HG02678 (cell line): Measurements from ENCODE around the gene CLIC1.

Experiments
- ATAC-seq: cut with Tn5 transposase; IDR thresholded peaks from one replicate; pipeline ENCODE4 v1.9.1; 2021; ENCODE audit warnings: mild to moderate bottlenecking, moderate library complexity; ENCODE audit not compliant: unreplicated experiment

The CLIC1 gene

DNA sequence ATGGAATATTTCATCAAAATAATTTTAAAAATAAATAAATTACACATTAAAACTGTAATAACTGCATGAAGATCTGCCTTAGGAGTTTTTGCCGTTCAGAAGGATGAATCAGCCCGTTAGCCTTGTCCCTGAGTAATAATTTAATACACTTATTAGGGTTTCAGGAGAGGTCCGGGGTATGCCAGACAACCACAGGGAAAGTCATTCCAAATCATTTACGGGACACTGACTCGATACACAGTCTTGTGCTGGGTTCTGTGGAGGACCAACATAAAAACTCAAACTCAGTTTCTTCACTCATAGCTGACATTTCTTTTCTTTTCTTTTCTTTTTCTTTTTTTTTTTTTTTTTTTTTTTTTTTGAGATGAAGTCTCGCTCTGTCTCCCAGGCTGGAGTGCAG, 30.4 kb downstream of the CLIC1 start:
- no peak for ATAC-seq

DNA sequence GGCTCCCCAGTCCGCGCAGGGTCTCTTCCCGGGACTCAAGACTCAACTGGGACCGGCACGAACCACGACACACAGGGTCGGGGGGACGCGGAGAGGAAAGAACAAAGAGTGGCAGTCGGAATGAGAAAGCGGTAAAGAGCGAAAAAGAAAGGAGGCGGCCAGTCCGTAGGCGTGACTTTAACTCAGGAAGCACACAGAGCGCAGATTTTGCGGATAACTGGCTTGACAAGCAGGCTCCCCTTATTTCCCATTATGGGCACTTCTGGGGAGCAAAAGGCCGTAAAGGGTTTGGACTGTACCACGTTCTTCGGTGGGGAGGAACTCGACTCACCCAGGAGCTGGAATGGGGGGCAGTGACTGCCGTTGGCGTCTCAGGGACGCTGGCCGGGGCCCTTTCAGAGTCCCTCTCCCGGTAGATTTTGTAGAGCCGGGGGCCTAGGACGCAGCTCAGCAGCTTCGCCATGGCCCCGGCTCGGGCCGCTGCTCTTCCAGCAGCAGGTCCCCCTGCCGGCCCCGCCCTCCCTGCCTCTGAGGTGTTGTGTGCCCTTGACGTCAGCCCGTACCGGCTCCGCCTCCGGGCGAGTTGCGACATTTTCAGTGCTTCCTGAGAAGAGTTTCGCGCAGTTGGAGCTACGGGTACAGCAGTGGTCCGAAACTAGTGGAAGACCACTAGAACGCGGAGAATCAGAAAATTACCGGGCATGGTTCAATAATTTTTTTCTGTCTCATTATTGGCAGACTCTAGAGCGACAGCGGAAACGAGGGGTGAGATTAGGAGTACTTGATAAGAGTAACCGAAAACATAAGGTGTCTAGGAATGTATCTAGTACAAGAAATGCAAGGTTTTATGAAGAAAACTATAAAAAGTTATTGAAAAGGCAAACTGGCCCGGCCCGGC, 33.3 kb downstream of the CLIC1 start, which contains the start of gene ABHD16A:
Gene ABHD16A, minus strand, starts transcription at position 506 of the 898 bp plus-strand sequence. Its CDS starts 43 bp downstream, at position 463.
- peak; percentile 88 for ATAC-seq

DNA sequence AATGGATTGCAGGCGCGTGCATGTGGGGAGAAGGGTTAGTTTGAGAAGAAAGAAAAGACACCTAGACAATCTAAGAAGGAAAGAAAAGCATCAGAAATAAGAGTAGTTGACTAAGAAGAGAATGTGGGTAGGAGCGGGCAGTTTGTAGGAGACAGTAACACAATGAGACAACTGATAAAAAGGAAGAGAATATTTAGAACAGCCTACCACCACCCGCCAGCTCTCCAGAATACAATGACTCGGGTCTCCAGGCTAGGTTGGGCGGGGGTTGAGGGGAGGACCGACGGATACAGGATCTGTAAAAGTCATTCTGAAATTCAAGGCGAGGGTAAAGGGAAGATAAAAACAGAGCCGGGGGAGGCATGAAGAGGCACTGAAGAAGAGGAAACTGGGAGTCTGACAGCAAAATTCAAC, 33.9 kb downstream of the CLIC1 start:
- ATAC-seq: no peak

DNA sequence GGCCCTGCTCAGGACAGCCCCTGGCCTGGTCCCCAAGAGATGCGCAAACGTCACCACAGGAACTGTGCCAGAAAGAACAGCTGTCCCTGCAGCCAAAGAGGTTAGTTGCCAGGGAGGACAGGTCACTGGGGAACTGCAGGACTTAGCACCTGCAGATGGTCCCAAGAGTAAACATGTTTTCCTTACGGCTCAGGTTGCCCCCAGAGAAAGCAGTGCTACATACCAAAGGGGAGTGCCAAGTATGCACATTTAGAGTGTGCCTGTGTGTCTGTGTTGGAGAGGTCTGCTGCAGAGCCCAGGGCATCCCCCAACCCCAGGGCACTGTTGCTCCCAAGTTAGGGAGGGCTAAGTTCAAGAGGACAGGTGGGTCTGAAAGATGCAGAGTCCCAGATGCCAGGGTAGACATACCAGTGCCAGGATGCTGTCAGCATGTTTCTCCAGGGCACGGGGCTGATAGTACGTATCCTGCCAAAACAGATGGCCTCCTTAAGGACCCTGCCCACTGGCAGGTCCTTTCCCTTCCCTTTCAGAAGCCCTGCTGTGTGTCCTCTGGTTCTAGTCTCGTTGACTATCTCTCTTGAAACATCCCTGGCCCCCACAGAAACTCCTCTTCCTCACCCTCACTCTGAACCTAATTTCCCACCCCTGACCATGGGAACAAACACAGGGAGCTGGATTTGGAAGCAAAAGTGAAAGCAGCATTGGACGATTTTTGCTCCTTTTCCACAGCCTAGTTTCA, 34.5 kb downstream of the CLIC1 start:
- ATAC-seq: no peak

DNA sequence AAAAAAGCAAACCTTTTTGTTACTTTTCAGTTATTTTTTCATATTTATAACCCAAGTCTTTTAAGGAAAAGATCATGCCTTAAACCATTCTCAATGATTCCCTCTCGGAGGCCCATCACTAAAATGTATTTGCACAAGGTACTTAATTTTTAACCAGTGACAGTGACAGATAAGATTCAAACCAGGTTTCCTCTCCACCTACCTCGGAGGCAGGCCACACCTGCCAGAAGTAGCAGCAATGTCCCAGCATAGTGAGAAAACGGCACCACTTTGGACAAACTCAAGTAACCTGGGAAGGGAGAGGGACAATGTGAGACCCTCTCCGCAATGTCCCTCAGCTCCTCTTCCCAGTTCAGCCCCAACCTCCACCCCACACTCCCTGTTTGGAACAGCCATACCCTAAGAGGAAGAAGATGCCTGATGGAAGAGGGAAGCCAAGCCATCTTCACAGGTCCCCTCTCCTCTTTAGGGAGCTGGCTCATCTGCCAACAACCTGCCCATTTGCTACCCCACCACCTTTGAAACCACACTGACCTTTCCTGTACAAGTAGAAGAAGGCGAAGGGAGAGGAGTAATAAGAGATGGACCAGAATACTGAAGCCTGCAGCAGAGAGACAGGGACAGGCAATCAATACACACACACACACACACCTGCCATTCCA, 35.5 kb downstream of the CLIC1 start:
- no peak for ATAC-seq

DNA sequence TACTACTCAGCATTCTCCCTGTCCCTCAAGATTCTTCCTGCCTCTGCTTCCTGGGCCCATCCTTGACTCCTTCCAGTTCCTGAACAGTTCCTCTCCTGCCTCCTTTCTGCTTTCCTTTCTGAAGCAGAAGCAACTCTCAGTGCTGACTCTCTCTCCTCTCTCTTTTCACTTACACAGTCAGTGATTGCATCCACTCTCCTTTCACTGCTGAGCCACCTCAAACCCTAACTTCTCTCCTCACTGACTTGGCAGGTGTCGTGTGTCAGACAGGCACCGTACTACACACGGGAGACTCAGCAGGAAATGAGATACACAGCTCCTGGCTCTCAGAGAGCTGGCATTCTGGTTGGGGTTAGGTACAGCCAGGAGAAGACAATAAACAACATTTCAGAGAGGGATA, 38.8 kb downstream of the CLIC1 start:
- no peak for ATAC-seq

DNA sequence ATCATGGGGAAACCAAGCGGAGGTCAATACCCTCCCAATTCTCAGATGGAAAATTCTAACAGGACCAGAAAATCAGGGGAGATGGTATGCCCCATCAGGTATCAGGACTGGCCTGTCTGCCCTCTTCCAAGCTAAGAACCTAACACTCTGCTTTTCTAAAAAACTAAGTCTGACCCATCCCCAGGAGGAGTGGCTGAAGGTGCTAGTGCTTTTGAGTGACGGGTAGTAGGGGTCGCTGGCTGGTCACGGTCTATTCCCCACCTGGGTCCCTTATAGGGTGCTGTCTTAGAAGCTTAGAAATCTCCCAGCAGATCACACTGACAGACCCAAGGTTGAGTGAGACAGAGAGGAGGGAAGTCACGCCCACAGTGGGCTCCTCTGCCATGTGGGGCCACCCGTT, 42.8 kb downstream of the CLIC1 start:
- ATAC-seq: no peak

DNA sequence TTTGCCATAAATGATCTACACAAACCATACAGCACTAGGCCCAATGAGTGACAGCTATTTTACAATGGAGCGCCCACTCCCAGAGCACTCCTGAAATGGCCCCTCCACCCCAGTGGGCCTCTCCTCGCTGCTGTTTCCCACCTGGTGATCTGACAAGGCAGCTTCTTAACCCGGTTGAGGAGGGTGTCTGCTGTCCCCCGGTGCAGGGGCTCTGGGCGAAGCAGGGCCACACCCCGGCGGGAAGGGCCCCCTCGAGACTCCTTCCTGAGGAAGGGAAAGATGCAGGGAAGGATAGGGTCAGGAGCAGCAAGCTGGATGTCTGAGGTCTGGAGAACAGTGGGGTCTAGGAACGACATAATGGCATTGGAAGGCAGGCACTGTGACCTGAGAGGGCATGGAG, 43.4 kb downstream of the CLIC1 start:
- ATAC-seq: no peak

DNA sequence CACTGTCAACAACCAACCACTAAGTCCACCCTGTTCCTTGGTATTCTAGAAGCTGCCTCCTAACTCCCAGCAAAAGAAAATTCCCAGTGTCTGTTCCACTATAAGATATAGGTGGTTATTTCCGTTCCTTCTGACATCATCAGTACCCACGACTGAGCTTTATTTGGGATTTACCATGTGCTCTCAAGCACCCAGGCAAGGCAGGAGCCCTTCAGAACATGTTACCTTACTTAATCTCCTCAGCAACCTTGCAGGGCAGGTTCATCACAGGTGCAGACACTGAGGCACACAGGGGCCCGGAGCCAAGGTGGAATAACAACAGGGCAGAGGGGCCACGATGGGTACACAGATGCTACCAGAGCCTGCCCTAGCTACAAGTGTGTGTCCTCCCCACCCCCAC, 44.0 kb downstream of the CLIC1 start:
- ATAC-seq: no peak

DNA sequence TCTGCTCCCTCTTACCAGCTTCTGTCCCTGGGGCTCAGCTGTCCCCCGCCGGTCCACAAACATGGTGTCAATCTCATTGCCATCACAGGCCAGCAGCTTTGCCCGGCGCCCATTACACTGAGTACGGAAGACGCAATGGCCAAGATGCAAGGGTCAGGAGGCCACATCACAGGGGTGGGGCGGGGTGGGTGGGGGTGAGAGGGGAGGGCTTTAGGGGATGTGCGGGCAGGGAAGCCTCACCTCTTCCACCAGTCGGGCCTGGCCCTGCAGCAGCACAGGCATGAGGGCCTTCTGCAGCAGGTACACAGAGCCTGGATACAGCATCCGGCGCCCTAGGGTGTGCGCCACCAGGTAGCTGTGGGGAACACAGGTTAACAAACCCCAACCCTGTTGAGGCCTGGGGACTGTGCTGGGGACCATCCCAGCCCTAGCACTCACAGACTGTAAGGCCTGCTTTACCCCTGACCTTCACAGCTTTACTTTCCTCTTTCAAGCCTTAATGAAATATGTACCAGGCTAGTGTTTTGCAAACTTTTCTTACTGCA, 44.7 kb downstream of the CLIC1 start:
- ATAC-seq: no peak

DNA sequence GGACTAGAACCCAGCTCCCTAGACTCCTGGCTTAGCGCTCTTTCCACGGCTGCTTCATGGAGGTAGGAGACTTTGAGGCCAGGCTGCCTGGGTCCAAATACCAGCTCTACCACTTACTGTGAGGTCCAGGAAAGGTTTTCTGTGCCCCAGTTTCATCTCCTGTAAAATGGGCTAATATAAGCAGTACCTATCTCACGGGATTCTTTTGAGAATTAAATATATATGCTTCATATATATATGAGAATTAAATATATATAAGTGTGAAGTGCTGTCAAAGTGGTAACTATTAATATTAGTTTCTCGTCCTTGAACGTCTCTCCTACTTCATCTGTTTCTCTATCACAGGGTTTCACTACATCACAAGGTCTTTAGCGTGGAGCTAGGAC, 45.3 kb downstream of the CLIC1 start:
- no peak for ATAC-seq

DNA sequence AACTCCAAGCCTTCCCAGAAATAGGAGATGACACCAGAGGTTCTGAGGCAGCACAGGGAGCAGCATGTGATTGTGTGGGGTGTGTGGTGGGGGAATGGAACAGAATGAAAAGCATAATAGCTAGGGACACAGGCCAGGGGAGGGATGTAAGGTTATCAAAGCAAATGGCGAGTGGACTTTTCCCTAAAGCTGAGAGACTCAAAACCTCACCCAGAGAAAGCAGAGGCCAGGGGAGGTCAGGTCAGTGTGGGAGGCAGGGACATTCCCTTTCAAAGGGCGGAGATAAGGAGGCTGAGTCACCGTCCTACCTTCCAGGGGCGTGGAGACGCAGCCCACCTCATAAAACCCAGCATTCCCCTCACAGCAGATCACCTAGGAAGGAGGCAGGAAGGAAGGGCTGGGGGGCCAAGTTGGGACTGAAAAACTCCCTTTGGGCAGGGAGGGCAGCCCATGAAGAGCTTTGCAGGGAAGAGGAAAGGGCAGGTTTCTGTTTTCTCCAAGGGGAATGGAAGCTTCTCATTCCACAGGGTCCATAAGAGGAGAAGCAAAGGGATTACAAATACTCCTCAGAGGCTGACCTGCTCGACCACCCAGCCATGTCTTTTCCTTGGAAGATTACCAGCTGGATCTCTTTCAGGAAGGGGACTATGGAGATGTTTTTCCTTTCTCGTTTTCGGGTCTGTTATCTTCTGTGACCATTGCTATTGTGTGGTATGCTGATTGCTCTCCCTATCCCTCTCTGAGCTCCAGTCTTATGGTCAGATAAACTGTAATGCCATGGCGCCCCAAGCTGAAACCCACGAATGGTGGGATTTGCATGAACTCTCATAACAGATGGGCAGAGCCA, 45.9 kb downstream of the CLIC1 start:
- no peak for ATAC-seq

DNA sequence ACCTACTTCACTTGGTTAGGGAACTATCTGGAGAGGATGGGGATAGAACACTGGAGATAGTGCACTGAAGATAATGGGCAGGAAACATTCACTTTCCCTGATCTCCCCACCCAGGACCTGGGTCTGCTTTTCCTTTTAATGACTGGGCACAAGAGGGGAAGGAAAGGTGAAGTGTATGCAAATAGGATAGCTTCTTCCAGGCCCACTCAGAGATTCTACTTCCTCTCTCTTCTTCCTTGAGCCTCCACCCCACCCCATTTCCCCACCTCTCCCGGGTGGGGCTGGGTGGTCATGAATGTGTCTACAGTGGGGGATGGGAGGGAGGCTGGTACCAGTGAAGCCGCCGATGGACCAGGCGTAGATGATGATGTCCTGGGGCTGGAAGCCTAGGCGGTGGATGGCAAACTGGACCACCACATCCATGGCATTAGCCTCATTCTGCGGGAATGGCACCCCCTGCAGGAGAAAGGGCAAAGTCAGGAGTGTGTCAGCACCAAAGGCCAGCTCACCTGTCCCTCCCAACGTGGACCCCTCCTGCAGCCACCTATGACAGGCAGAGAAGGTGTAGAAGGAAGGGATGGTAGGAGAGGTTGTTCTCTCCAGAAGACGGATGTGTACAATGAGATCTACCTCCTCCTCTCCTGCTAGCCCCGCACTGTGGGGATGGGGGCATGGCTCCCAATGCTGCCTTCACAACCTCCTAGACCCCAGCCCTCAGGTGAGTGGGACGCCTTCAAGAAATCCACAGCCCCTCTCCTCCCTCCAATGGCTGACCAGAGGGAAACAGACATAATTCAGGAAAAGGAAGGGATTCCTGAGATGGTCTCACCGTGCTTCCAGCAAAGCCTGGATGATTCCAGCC, 46.9 kb downstream of the CLIC1 start:
- ATAC-seq: no peak

DNA sequence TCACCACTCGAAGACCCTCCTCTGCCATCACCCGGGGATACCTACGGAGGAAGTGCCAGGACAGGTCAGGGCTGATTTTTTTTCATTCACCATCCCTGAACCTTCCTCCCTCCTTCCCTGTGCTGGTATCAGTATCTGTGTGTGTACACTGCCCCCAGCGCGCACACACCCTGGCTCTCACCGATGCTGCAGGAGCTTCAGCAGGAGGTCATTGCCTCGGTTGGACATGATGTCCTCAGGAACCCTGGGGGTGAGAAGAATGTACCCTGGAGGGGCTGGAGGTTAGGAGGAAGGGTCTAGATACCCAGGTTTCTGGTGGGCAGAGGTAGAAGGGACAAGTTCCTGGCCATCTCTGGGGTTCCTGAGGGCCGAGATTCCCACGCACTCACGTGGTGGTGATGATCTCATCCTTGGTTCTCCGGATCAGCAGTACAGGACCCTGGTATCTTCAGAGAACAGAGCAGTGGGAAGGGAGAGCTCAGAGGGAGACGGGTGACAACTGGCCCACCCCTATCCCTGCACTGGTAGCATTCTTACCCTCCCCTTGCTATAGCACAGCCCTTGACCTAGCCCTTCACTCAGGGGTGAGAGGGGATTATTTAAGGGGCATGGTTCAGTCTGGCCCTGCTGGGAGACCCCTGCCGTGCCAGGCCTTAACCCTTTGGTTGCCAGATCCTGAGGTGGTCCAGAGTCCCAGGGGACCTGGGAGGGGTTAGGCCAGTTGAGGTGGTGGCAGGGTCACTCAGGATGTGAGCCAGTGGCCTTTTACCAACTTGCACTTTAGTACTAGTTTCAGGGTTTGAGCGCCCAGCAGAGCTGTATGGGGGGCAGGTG, 48.3 kb downstream of the CLIC1 start:
- no peak for ATAC-seq

DNA sequence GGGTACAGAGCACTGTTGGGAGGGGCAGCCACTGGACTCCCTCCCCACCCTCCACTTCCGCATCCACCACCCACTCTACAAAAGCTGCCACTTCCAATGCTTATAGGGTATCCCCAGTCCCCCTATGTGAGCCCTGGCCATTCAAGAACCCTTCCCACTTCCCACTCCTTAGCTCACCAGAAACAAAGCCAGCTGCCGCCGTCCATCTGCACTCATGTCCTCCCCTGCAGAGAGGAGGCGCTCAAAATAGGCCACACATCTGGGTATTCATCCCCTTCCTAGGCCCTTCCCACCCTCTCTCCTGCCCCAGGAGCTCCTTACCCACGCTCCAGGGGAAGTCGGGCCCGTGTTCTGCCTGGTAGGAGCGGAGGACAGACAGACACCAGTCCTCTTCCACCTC, 49.0 kb downstream of the CLIC1 start:
- ATAC-seq: no peak

DNA sequence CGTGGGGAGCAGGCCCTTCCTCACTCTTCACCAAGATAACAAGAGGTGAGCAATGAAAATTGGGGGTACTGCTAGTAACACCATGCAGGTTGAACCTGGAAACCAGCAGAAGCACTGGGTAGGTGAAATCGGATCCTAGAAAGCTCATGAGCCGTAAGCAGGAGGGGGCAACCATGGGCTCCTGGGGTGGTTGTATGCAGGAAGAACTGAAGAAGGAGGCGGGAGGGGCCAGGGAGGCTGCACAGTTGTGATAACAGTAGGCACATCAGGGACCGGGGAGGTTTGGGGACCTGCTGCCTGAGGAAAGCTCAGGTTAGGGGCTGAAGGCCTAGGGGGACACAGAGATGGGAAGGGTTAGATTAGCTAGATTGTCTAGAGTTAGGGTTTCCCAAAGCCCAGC, 49.8 kb downstream of the CLIC1 start:
- ATAC-seq: no peak

DNA sequence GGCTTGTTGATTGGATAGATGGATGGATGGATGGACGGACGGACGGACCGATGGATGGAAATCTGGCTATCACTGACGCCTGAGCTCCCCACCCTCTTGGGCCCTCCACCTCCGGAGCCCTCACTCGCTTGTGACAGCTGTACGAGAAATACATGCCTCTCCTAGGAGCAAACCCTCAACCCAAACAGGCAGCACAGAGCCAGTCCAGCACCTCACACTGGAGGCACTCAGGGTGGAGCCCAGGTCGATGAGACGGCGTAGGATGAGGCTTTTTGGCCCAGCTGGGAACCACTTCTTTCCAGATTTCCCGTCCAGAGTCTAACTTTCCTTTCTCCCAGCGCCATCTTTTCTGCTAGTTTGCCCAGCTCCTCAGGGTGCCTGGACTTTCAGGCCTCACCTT, 52.7 kb downstream of the CLIC1 start:
- no peak for ATAC-seq

DNA sequence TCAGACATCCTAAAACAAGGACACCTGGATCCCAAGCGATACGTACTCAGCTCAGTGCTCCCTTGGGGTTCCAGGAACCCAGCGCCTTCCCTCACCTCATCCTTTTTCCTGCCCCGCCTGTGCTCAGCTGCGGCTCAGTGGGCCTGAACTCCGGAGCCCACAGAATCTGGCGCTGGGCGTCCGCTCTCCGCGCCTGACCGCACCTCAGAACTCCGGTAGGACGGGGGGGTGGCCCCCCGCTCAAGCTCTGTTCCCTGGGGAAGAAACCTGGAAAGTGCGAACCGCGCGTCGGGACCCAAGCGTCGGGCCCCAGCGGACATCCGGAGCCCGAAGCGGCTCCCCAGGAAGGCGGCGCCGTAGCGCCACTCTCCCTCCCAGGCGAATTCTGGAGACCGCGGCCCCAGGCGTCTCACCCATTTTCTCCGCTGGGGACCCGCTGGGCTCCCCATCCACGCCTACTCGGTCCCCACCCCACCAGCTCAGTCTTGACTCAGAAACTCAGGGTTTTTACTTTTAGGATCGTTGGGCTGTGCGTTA, 55.1 kb downstream of the CLIC1 start:
- no peak for ATAC-seq
